GM10266 (cell line): Measurements from ENCODE around the gene PCDHGB5.
"Not testable (repeated sequence)": the region's sequence is repeated elsewhere in the genome, so short reads cannot be mapped to it uniquely, and the experiment has no call there.

Experiments used
- DNase-seq: peaks from one replicate; pipeline ENCODE4 v3.0.0; 2012; ENCODE audit errors: extremely low spot score
- TF ChIP-seq, protein P1 (sequence below): IDR thresholded peaks from 2 replicates; pipeline ENCODE4 v1.5.1; 2012; ENCODE audit warnings: mild to moderate bottlenecking, low read depth; ENCODE audit not compliant: control insufficient read depth, insufficient read depth; ENCODE audit errors: missing control alignments

The PCDHGB5 gene

DNA sequence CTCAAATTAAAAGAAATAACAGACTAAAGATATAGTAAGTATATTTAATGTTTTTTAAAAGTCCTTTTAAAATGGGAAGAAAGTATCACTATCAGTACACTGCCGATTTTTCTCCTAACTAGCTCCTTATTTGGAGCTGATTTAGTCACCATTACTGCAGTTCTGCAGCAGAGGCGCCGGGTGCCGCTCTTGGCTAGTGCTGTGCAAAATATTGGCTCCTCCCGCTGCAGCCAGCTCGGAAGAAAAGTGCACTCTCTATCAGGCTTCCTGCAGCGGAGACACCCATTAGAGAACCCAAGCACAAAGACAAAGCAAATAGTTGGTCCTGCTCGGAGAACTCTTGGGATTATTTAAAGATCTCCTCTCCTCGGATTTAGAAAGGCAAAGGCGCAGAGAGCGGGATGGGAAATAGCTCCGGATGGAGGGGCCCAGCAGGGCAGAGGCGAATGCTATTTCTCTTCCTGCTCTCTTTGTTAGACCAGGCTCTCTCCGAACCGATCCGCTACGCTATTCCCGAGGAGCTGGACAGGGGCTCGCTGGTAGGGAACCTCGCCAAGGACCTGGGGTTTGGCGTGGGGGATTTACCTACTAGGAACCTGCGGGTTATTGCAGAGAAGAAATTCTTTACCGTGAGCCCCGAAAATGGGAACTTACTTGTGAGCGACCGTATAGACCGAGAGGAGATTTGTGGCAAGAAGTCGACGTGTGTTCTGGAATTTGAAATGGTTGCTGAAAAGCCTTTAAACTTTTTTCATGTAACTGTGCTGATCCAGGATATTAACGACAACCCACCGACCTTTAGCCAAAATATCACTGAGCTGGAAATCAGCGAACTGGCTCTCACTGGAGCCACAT lies 27.5 kb upstream of the PCDHGB5 start, which contains the start of gene PCDHGB3:
Gene PCDHGB3, plus strand, starts transcription at position 249 of the 855 bp plus-strand sequence. Its CDS starts 153 bp downstream, at position 402.
- DNase-seq, result peak; percentile 65
- TF ChIP-seq, protein P1, sequence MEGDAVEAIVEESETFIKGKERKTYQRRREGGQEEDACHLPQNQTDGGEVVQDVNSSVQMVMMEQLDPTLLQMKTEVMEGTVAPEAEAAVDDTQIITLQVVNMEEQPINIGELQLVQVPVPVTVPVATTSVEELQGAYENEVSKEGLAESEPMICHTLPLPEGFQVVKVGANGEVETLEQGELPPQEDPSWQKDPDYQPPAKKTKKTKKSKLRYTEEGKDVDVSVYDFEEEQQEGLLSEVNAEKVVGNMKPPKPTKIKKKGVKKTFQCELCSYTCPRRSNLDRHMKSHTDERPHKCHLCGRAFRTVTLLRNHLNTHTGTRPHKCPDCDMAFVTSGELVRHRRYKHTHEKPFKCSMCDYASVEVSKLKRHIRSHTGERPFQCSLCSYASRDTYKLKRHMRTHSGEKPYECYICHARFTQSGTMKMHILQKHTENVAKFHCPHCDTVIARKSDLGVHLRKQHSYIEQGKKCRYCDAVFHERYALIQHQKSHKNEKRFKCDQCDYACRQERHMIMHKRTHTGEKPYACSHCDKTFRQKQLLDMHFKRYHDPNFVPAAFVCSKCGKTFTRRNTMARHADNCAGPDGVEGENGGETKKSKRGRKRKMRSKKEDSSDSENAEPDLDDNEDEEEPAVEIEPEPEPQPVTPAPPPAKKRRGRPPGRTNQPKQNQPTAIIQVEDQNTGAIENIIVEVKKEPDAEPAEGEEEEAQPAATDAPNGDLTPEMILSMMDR, result peak; percentile 48

DNA sequence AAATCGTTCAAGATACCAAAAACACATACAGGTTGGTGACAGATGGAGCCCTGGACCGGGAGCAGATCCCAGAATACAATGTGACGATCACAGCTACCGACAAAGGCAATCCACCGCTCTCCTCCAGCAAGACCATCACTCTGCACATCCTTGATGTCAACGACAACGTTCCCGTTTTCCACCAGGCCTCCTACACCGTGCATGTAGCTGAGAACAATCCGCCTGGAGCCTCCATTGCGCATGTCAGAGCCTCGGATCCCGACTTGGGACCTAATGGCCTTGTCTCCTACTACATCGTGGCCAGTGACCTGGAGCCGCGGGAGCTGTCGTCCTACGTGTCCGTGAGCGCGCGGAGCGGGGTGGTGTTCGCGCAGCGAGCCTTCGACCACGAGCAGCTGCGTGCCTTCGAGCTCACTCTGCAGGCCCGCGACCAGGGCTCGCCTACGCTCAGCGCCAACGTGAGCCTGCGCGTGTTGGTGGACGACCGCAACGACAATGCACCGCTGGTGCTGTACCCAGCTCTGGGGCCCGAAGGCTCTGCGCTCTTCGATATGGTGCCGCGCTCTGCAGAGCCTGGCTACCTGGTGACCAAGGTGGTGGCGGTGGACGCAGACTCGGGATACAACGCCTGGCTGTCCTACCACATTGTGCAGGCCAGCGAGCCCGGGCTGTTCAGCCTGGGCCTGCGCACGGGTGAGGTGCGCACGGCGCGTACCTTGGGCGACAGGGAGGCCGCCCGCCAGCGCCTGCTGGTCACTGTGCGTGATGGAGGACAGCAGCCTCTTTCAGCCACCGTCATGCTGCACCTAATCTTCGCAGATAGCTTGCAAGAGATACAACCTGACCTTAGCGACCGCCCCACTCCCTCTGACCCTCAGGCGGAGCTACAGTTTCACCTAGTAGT lies 25.9 kb upstream of the PCDHGB5 start:
- no peak for DNase-seq
- TF ChIP-seq, protein P1, result no peak

DNA sequence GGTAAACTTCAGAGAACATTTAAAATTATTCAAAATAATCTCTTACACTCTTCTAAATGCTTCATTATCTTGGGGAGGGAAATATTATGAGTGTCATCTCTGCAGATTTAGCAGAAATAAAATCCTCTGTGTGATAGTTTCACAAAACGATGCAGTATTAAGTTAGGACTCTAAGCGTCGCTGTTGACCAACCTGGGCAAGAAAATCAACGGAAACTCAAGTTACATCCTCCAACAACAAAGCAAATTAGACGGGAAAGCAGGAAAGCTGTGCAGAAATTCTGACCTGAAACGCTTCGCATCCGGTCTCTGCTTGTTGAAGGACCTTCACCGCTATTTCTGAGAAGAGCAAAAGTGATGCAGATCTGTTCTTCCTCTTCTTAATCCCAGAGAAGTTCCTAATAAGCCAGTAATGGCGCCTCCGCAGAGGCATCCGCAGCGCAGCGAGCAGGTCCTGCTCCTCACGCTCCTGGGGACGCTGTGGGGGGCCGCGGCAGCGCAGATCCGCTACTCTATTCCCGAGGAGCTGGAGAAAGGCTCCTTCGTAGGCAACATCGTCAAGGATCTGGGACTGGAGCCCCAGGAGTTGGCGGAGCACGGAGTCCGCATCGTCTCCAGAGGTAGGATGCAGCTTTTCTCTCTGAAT lies 24.0 kb upstream of the PCDHGB5 start, which contains the start of gene PCDHGA6:
Gene PCDHGA6, plus strand, starts transcription at position 219 of the 645 bp plus-strand sequence. Its CDS starts 193 bp downstream, at position 412.
- no peak for DNase-seq
- TF ChIP-seq, protein P1, result peak; percentile 32

DNA sequence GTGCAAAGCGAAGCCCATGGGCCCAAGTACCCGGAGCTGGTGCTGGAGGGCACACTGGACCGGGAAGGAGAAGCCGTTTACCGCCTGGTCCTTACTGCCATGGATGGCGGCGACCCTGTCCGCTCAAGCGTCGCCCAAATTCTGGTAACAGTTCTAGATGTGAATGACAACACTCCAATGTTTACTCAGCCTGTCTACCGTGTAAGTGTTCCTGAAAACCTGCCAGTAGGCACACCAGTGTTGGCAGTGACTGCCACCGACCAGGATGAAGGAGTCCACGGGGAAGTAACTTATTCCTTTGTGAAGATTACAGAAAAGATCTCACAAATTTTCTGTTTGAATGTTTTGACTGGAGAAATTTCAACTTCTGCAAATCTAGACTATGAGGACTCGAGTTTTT lies 23.1 kb upstream of the PCDHGB5 start:
- TF ChIP-seq, protein P1, result no peak
- DNase-seq, result no peak

DNA sequence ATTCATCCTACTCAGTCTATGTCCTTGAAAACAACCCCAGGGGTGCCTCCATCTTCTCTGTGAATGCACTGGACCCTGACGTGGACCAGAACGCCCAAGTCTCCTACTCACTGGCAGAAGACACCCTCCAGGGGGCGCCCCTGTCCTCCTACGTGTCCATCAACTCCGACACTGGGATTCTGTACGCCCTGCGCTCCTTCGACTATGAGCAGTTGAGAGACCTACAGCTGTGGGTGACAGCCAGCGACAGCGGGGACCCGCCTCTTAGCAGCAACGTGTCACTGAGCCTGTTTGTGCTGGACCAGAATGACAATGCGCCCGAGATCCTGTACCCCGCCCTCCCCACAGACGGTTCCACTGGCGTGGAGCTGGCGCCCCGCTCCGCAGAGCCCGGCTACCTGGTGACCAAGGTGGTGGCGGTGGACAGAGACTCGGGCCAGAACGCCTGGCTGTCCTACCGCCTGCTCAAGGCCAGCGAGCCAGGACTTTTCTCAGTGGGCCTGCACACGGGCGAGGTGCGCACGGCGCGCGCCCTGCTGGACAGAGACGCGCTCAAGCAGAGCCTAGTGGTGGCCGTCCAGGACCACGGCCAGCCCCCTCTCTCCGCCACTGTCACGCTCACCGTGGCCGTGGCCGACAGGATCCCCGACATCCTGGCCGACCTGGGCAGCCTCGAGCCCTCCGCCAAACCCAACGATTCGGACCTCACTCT lies 22.1 kb upstream of the PCDHGB5 start:
- DNase-seq, result not testable (repeated sequence)

DNA sequence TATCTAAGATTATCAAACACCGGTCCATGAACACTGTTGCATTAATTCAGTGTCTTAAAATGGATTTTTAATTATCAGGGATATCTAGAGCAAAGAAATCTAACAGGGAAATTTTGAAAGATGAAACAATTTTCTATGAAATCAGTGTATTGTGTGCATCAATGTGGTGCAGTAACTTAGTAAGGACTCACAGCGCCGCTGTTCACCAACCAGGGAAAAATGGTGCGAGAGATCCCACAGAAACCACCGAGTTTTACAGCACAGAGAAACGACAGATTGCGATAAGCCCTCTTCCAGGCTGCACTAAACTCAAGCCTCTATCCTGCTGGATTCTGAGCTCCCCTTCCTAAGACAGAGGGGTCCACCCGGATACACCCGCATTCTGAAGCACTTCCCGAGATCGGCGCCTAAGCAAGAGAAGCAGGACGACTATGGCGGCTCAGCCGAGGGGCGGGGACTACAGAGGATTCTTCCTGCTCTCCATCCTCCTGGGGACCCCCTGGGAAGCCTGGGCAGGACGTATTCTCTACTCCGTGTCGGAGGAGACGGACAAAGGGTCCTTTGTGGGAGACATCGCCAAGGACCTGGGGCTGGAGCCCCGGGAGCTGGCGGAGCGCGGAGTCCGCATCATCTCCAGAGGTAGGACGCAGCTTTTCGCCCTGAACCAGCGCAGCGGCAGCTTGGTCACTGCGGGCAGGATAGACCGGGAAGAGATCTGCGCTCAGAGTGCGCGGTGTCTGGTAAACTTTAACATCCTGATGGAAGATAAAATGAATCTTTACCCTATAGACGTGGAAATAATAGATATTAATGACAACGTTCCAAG lies 15.1 kb upstream of the PCDHGB5 start, which contains the start of gene PCDHGA7:
Gene PCDHGA7, plus strand, starts transcription at position 274 of the 826 bp plus-strand sequence. Its CDS starts 158 bp downstream, at position 432.
- no peak for DNase-seq
- TF ChIP-seq, protein P1, result no peak
